ENCODE data around the gene LAYN.

Gene LAYN

DNA sequence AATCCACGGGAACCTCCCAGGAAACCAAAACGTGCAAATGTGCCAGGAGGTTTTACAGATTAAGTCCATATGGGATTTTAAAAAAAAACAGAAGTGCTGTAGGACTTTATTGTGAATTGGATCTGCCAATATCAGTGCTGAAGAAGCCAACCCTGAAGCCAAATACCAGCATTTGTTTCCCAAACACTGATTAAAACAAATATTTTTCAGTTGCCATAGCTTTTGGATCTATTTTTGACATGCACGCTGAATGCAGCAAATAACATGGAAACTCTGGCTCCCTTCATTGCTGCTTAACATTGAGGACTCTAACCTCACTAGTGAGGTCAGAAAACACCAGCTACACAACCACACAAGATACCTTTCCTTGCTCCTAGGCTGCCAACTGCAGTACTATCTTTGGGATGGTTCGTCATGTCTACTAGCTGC lies 33.3 kb downstream of the LAYN start:
- peak overlapping the region; percentile 30 for H3K27ac Mint-ChIP-seq (ENCODE audit: low read depth)
- H3K4me3 Mint-ChIP-seq = no peak overlapping the region
- no peaks in the 10 kb centered on the region for H3K4me1 Mint-ChIP-seq
- H3K27me3 Mint-ChIP-seq = peaks cover 32% of the 10 kb centered on the region
- H3K36me3 Mint-ChIP-seq (ENCODE audit: insufficient read depth) = no peaks in the 10 kb centered on the region
- ATAC-seq (replicated peaks; ENCODE audit: extremely low read depth, poor library complexity, severe bottlenecking) (no peak), DNase-seq (ENCODE audit: low spot score in 2 of 2) (no peak)
- no peaks in the 10 kb centered on the region for H3K9me3 Mint-ChIP-seq

DNA sequence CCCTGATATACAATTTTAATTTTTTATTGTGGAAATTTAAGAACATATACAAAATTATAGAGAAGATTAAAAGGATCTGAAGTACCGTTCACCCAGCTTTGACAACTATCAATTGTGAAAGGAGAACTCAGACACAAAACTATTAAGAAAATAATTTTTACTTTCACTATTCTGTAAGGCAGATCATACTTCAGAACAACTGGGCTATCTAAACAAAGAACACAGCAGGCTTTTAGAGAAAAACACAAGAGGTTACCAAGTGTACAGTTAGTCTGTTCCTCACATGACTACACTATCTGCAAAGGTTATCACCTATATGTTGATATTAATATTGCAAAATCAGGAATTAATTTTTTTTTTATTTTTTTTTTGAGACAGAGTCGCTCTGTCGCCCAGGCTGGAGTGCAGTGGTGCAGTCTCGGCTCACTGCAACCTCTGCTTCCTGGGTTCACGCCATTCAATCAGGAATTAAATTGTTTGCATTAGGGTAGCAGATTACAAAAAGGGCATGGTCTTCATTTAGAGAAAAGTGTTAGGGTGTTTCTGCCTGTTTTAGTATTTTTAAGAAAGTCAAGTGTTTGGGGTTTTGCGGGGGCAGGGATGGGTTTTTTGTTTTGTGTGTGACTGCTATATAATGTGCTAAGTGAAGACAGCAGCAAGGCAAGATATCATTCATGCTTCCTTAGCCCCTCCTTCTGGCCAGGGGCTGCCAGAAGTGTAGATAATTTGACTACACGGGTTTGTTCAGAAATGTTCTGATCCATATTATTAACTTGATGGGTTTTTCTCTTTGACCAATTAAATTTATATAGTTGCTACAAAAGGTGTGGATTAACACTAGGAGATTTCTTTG lies 34.1 kb downstream of the LAYN start:
- ATAC-seq (replicated peaks; ENCODE audit: extremely low read depth, poor library complexity, severe bottlenecking) = no peak
- H3K4me3 Mint-ChIP-seq = peak overlapping the region; percentile 47
- H3K27ac Mint-ChIP-seq (ENCODE audit: low read depth) = peak overlapping the region; percentile 30
- H3K4me1 Mint-ChIP-seq = no peaks in the 10 kb centered on the region
- peaks cover 32% of the 10 kb centered on the region for H3K27me3 Mint-ChIP-seq
- H3K36me3 Mint-ChIP-seq (ENCODE audit: insufficient read depth) = peaks cover 1% of the 10 kb centered on the region
- H3K9me3 Mint-ChIP-seq = no peaks in the 10 kb centered on the region
- DNase-seq (ENCODE audit: low spot score in 2 of 2) = no peak

DNA sequence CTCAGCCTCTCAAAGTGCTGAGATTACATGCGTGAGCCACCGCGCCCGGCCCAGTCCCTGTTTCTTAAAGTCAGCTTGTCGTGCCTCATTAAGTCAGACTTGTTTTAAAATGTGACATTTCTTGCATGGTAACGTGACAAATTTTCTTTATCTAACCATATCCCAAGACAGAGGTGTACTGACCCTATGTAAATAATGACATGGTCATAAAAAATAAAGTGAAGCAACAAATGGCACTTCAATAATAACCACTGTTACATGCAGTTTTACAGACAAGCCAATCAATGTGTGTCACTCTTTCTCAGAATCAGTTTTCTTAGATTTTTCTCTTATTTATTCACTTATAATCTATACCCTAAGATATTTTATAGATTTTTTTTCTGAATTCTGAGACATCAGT lies 35.2 kb downstream of the LAYN start:
- DNase-seq (ENCODE audit: low spot score in 2 of 2) (no peak), ATAC-seq (replicated peaks; ENCODE audit: extremely low read depth, poor library complexity, severe bottlenecking) (no peak)
- Mint-ChIP-seq H3K4me3 (no peak overlapping the region), H3K4me1 (no peaks in the 10 kb centered on the region), H3K27ac (ENCODE audit: low read depth) (no peak overlapping the region), H3K27me3 (peaks cover 22% of the 10 kb centered on the region), H3K36me3 (ENCODE audit: insufficient read depth) (peaks cover 1% of the 10 kb centered on the region), H3K9me3 (no peaks in the 10 kb centered on the region)

DNA sequence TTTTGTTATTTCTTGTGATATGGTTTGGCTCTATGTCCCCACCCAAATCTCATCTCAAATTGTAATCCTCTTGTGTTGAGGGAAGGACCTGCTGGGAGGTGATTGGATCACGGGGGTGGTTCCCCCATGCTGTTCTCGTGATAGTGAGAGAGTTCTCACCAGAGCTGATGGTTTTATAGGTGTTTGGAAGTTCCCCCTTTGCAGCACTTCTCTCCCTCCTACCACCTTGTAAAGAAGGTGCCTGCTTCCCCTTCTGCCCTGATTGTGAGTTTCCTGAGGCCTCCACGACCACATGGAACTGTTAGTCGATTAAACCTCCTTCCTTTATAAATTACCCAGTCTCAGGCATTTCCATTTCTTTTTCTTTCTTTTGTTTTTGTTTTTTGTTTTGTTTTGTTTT lies 37.3 kb downstream of the LAYN start:
- no peak overlapping the region for H3K27ac Mint-ChIP-seq (ENCODE audit: low read depth)
- no peaks in the 10 kb centered on the region for H3K9me3 Mint-ChIP-seq
- no peak for ATAC-seq (replicated peaks; ENCODE audit: extremely low read depth, poor library complexity, severe bottlenecking)
- H3K27me3 Mint-ChIP-seq = peaks cover under 1% of the 10 kb centered on the region
- DNase-seq (ENCODE audit: low spot score in 2 of 2) = no peak
- no peak overlapping the region for H3K4me3 Mint-ChIP-seq
- no peaks in the 10 kb centered on the region for H3K4me1 Mint-ChIP-seq
- H3K36me3 Mint-ChIP-seq (ENCODE audit: insufficient read depth) = peaks cover 1% of the 10 kb centered on the region

DNA sequence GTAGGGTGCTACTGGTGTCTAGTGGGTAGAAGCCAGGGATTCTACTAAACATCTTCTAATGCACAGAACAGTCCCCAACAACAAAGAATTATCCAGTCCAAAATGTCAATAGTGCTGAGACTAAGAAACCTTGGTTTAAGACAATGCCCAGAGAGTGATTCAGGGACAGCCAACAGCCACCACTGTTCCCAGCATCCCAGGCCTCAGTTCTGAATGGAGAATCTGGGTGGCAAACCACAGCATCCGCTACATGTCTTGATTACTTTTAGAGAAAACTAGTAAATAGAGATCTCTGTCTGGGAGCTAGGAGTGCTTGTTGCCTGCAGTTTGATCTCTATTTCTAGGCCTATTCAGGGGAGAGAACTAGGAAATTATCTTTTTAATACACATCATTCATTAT lies 40.8 kb downstream of the LAYN start:
- no peak overlapping the region for H3K4me3 Mint-ChIP-seq
- H3K9me3 Mint-ChIP-seq = no peaks in the 10 kb centered on the region
- ATAC-seq (replicated peaks; ENCODE audit: extremely low read depth, poor library complexity, severe bottlenecking) (no peak), DNase-seq (ENCODE audit: low spot score in 2 of 2) (no peak)
- H3K27me3 Mint-ChIP-seq = no peaks in the 10 kb centered on the region
- peaks cover 4% of the 10 kb centered on the region for H3K36me3 Mint-ChIP-seq (ENCODE audit: insufficient read depth)
- no peak overlapping the region for H3K27ac Mint-ChIP-seq (ENCODE audit: low read depth)
- no peaks in the 10 kb centered on the region for H3K4me1 Mint-ChIP-seq

DNA sequence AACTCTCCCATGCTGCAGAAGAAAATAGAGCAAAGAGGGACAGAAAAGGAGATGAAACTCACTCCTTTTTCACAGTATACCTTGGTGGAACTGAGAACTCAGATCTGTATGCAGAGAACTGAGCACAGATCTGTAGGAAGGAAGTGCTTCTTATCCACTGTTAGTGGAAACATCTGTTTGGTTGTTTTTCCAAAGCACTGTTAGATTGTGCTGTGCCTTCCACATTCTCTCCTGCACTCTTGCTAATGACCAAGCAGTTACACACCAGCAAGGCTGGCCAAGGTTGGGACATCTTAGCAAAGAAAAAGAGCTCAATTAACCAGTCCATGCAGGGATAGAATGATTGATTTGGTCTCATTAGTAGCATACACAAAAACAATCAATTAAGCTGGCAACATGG lies 41.6 kb downstream of the LAYN start:
- Mint-ChIP-seq H3K27me3 (no peaks in the 10 kb centered on the region), H3K4me3 (no peak overlapping the region), H3K9me3 (no peaks in the 10 kb centered on the region), H3K27ac (ENCODE audit: low read depth) (no peak overlapping the region), H3K4me1 (no peaks in the 10 kb centered on the region), H3K36me3 (ENCODE audit: insufficient read depth) (peaks cover 4% of the 10 kb centered on the region)
- ATAC-seq (replicated peaks; ENCODE audit: extremely low read depth, poor library complexity, severe bottlenecking) (no peak), DNase-seq (ENCODE audit: low spot score in 2 of 2) (no peak)

DNA sequence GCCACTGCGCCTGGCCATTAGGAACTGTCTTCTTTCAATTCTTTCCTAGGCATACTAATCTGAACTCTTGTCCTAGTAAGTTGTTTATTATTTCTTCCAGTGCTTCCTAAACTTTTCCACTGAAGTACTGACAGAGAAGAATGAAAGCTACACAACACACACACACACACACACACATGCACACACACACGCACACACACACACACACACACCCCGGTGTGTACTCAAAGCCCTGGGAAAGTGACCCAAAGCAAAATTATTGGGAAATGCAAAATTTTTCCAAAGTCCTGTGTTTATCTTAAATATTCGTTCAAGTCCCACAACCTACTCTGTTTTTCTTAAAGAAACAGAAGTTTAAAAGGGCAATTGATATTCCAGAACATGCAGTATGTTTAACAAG lies 42.4 kb downstream of the LAYN start:
- H3K36me3 Mint-ChIP-seq (ENCODE audit: insufficient read depth) = peaks cover 4% of the 10 kb centered on the region
- no peak overlapping the region for H3K27ac Mint-ChIP-seq (ENCODE audit: low read depth)
- no peak for DNase-seq (ENCODE audit: low spot score in 2 of 2)
- H3K9me3 Mint-ChIP-seq = no peaks in the 10 kb centered on the region
- ATAC-seq (replicated peaks; ENCODE audit: extremely low read depth, poor library complexity, severe bottlenecking) = no peak
- H3K4me1 Mint-ChIP-seq = no peaks in the 10 kb centered on the region
- H3K4me3 Mint-ChIP-seq = no peak overlapping the region
- H3K27me3 Mint-ChIP-seq = no peaks in the 10 kb centered on the region

DNA sequence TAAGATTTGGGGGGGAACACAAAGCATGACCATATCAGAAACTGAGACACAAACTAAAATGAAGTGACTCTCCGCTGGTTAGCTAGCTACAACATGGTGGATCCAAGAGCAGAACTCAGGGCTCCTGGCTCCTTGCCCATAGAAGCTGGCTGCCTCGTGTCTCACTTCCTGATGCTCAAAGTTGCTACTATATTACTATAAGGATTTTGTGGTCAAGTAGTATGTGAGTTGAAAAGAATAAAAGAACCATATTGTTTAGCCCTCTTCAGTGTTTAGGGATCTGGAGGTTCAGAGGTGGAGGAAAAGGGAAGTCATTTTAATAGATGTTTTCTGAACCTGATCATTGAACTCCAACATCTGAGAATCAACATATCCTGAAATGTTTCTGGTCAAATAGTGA lies 44.9 kb downstream of the LAYN start:
- Mint-ChIP-seq H3K4me1 (no peaks in the 10 kb centered on the region), H3K36me3 (ENCODE audit: insufficient read depth) (peaks cover 2% of the 10 kb centered on the region), H3K27me3 (no peaks in the 10 kb centered on the region), H3K27ac (ENCODE audit: low read depth) (no peak overlapping the region), H3K4me3 (no peak overlapping the region), H3K9me3 (no peaks in the 10 kb centered on the region)
- no peak for ATAC-seq (replicated peaks; ENCODE audit: extremely low read depth, poor library complexity, severe bottlenecking)
- no peak for DNase-seq (ENCODE audit: low spot score in 2 of 2)

DNA sequence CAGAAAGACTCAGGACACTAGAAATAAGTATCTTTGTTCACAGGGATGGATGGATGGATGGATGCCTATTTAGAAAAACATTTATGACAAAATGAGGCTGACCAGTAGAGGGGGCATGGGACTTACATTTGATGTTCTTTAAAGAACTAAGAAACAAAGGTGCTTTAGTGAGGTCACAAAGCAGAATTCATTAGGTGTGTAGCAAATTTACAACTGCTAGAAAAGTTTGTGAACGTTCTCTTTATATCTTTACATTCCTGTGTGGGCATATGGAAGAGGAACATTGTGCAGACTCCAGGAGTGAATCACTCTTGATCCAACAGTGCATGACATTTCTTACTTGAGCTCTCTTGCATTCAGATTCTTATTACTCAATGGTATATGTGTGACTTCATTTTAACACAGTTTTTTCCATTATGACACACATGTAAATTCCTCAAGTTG lies 45.9 kb downstream of the LAYN start:
- H3K4me3 Mint-ChIP-seq = no peak overlapping the region
- no peaks in the 10 kb centered on the region for H3K27me3 Mint-ChIP-seq
- peak; percentile 52 for ATAC-seq (replicated peaks; ENCODE audit: extremely low read depth, poor library complexity, severe bottlenecking)
- no peak overlapping the region for H3K27ac Mint-ChIP-seq (ENCODE audit: low read depth)
- peak in 1 of 2 donors; percentile 22 for DNase-seq (ENCODE audit: low spot score in 2 of 2)
- H3K36me3 Mint-ChIP-seq (ENCODE audit: insufficient read depth) = peaks cover 2% of the 10 kb centered on the region
- H3K4me1 Mint-ChIP-seq = no peaks in the 10 kb centered on the region
- H3K9me3 Mint-ChIP-seq = no peaks in the 10 kb centered on the region

DNA sequence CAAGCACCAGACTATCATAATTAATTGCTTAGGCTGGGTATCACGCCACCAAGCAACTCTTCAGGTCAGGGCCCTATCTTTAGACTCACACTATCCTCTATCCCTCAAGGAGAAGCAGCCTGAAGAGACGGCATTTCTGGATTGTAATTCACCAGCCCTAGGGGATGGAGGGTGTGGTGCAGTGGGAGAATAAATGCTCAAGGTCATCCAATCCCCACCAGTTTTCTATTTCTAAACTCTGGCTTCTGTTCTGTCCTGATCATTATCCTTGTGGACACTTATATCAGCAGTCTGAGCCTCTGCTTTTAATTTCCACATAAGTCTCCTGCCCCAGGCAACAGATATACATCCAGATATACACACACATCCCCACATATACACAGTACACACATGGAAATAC lies 48.6 kb downstream of the LAYN start:
- DNase-seq (ENCODE audit: low spot score in 2 of 2) = no peak
- Mint-ChIP-seq H3K9me3 (no peaks in the 10 kb centered on the region), H3K4me3 (no peak overlapping the region), H3K27ac (ENCODE audit: low read depth) (no peak overlapping the region), H3K36me3 (ENCODE audit: insufficient read depth) (peaks cover 2% of the 10 kb centered on the region), H3K4me1 (no peaks in the 10 kb centered on the region), H3K27me3 (no peaks in the 10 kb centered on the region)
- ATAC-seq (replicated peaks; ENCODE audit: extremely low read depth, poor library complexity, severe bottlenecking) = no peak

DNA sequence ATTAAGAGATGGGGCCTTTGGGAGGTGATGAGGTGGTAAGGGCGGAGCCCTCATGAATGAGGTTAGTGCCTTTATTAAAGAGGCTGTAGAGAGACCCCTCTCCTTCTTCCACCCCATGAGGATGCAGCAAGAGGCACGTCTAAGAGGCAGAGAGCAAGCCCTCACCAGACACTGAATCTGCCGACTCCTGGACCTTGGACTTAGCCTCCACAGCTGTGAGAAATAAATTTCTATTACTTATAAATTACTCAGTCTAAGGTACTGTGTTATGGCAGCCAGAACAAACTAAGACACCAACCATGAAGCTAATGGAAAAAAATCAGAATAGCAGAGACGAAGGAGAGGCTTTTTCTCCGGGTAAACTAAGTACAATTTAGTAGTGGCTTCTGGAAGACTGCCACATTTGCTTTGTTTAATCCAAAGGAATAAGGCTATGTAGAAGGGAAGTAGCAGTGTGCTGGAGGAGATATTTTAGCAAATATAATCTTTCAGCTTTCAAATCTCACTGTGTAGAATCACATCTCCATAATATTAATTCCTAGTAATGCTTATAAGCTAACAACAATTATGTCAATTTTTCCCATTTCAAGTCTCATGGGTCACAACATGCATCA lies 49.5 kb downstream of the LAYN start:
- H3K9me3 Mint-ChIP-seq = no peaks in the 10 kb centered on the region
- no peak overlapping the region for H3K4me3 Mint-ChIP-seq
- H3K36me3 Mint-ChIP-seq (ENCODE audit: insufficient read depth) = peaks cover 2% of the 10 kb centered on the region
- H3K4me1 Mint-ChIP-seq = no peaks in the 10 kb centered on the region
- H3K27ac Mint-ChIP-seq (ENCODE audit: low read depth) = no peak overlapping the region
- no peaks in the 10 kb centered on the region for H3K27me3 Mint-ChIP-seq
- DNase-seq (ENCODE audit: low spot score in 2 of 2) (no peak), ATAC-seq (replicated peaks; ENCODE audit: extremely low read depth, poor library complexity, severe bottlenecking) (no peak)

DNA sequence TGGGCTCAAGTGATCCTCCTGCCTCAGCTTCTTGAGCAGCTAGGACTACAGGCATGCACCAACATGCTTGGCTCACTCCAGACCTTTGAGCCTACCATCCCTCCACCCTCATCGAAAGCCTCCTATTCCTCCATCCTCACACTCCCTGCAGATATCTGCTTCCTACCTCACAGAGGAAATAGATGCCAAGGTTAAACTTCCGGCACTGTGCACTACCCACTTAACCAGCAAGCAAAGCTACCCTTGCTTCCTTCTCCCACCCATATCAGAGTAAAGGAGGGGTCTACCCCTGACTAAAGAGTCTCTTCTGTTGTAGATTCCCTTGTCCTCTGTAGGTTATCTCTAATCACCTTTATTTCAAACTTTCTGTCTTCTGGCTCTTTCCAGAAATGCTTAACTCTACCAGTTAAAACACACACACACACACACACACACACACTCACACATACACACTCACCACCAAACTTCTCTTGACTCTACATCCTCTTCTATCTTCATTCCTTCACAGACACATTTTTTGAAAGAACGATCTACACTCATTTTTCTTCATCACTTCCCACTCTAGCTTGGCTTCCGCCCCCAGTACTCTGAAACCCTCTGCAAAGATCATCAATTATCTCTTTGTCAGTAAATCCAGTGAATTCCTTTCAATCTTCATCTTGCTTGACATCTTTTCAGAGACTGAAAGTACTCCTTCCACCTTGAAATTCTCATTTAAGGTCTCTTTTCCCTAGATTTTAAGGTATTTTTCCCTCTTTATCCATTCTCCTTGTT lies 50.9 kb downstream of the LAYN start:
- Mint-ChIP-seq H3K27ac (ENCODE audit: low read depth) (no peak overlapping the region), H3K4me3 (no peak overlapping the region), H3K36me3 (ENCODE audit: insufficient read depth) (peaks cover 2% of the 10 kb centered on the region), H3K4me1 (no peaks in the 10 kb centered on the region), H3K9me3 (no peaks in the 10 kb centered on the region), H3K27me3 (no peaks in the 10 kb centered on the region)
- DNase-seq (ENCODE audit: low spot score in 2 of 2) = no peak
- ATAC-seq (replicated peaks; ENCODE audit: extremely low read depth, poor library complexity, severe bottlenecking) = no peak

All from central memory CD8-positive, alpha-beta T cell (primary cell).